Upper lobe of left lung (tissue), 6 donors: Measurements from ENCODE around the gene SLC2A2. TPM values are rescaled to one million over a fixed set of nuclear protein-coding genes. Genes with fewer than 3 reads are reported as not detected.

Source experiments
- ATAC-seq, 2 donors: fragments of 200-7000 bp; cut with Tn5 transposase; one replicate each; pipeline ENCODE4 v1.9.1; 2022; ENCODE audit warnings: mild to moderate bottlenecking in 2 of 2, moderate library complexity in 2 of 2; ENCODE audit not compliant: low FRiP score in 2 of 2
- DNase-seq, 2 donors: peaks; one replicate each; pipeline ENCODE4 v3.0.0-alpha.2; 2019 to 2020
- H3K27ac ChIP-seq, 4 donors: fragments of 200-600 bp; sonication (generic); one replicate each; pipeline ENCODE4 v1.5.1; 2016 to 2019
- H3K27me3 ChIP-seq, 4 donors: fragments of 200-600 bp; sonication (generic); one replicate each; pipeline ENCODE4 v1.5.1; 2017 to 2019
- H3K36me3 ChIP-seq, 4 donors: fragments of 200-600 bp; sonication (generic); one replicate each; pipeline ENCODE4 v1.5.1; 2016 to 2019
- H3K4me1 ChIP-seq, 4 donors: fragments of 200-600 bp; sonication (generic); one replicate each; pipeline ENCODE4 v1.5.1; 2018 to 2019
- H3K4me3 ChIP-seq, 4 donors: fragments of 200-600 bp; sonication (generic); one replicate each; pipeline ENCODE4 v1.5.1; 2017 to 2019; ENCODE audit warnings: mild to moderate bottlenecking in 2 of 4, moderate library complexity in 1 of 4
- H3K9me3 ChIP-seq, 4 donors: fragments of 200-600 bp; sonication (generic); one replicate each; pipeline ENCODE4 v1.5.1; 2018 to 2019
- CTCF ChIP-seq, 6 experiments: fragments of 450-650 bp in 4 of 6; fragments of 200-600 bp in 2 of 6; sonication (generic) in 2 of 6; IDR thresholded peaks; one replicate each; pipeline ENCODE4 v1.5.1; 2016 to 2019; ENCODE audit warnings: antibody characterized with exemption in 6 of 6
- EP300 ChIP-seq, 4 donors: sonication (generic); formaldehyde crosslinking; IDR thresholded peaks; one replicate each; pipeline ENCODE4 v1.5.1; 2017; ENCODE audit warnings: antibody characterized with exemption in 4 of 4, control low read depth in 2 of 4
- POLR2A ChIP-seq, 4 donors: fragments of 450-650 bp; IDR thresholded peaks; one replicate each; pipeline ENCODE4 v1.5.1; 2016 to 2017; ENCODE audit warnings: antibody characterized with exemption in 4 of 4, mild to moderate bottlenecking in 2 of 4
- POLR2AphosphoS5 ChIP-seq, 2 donors: sonication (generic); formaldehyde crosslinking; IDR thresholded peaks; one replicate each; pipeline ENCODE4 v1.5.1; 2017; ENCODE audit warnings: antibody characterized with exemption in 2 of 2
- WGBS, 2 donors: methylation state at CpG; one replicate each; pipeline ENCODE4 v1.1.5; 2017 to 2018; 5-methylcytosine and 5-hydroxymethylcytosine counted together
- total RNA-seq, 6 donors: library from RNA; depleted of rRNA in 4 of 6; stranded (reverse); fragments of >200 nt in 4 of 6; gene quantifications; one replicate each; pipeline versions ENCODE4 v1.1.0 to v1.2.1, GENCODE V29; 2016 to 2021
- donor health status: DM: no; HTN: no; CAD: no; lungs with moderate emphysema.
- donor health status: DM: no; HTN: yes; CAD: no; lungs with severe emphysema.

SLC2A2 gene
- total RNA-seq, 6 donors from 2014 or later = 0.06 to 0.13 TPM; not detected in 4

- DNase-seq (peak in 1 of 2 donors; percentile 37), ATAC-seq (peak; percentile 73 to 77)
- WGBS, 2 donors = 14 to 22% methylated on average over 6 of the region's 6 CpGs
- H3K27me3 ChIP-seq = no peaks in the 10 kb centered on the region
- no peak overlapping the region for H3K27ac ChIP-seq
- no peaks in the 10 kb centered on the region for H3K36me3 ChIP-seq
- peaks cover 0 to 8% (median 0%) of the 10 kb centered on the region in 4 donors for H3K4me1 ChIP-seq
- TF ChIP-seq CTCF (IDR thresholded peaks at IDR 0.05) (peak in 3 of 6 experiments; percentile 46 to 59 (median 56)), POLR2A (IDR thresholded peaks at IDR 0.05) (no peak), POLR2AphosphoS5 (IDR thresholded peaks at IDR 0.05) (no peak), EP300 (IDR thresholded peaks at IDR 0.05) (no peak)
- no peak overlapping the region for H3K4me3 ChIP-seq
- no peaks in the 10 kb centered on the region for H3K9me3 ChIP-seq
Observed at GRCh38 chr3:171049861-171050444, 23.4 kb upstream of the SLC2A2 start.

GRCh38 chr3:171046760-171047159, 20.2 kb upstream of the SLC2A2 start:
- H3K9me3 ChIP-seq = no peaks in the 10 kb centered on the region
- H3K4me1 ChIP-seq = peaks cover 0 to 9% (median 3%) of the 10 kb centered on the region in 4 donors
- ATAC-seq (no peak), DNase-seq (no peak)
- H3K27me3 ChIP-seq = no peaks in the 10 kb centered on the region
- 81 to 84% methylated on average over 4 of the region's 4 CpGs for WGBS, 2 donors
- no peaks in the 10 kb centered on the region for H3K36me3 ChIP-seq
- H3K4me3 ChIP-seq = no peak overlapping the region
- no peak overlapping the region for H3K27ac ChIP-seq
- no peak for TF ChIP-seq CTCF (IDR thresholded peaks at IDR 0.05)
- no peak for TF ChIP-seq POLR2AphosphoS5 (IDR thresholded peaks at IDR 0.05)
- no peak for TF ChIP-seq EP300 (IDR thresholded peaks at IDR 0.05)
- TF ChIP-seq POLR2A (IDR thresholded peaks at IDR 0.05) = no peak

- ATAC-seq = peak in 1 of 2 donors; percentile 76
- Histone ChIP-seq H3K36me3 (no peaks in the 10 kb centered on the region), H3K4me3 (no peak overlapping the region), H3K27ac (no peak overlapping the region), H3K27me3 (no peaks in the 10 kb centered on the region), H3K9me3 (no peaks in the 10 kb centered on the region), H3K4me1 (peaks cover 0 to 9% (median 3%) of the 10 kb centered on the region in 4 donors)
- whole genome bisulfite sequencing, 2 donors = 77 to 84% methylated on average over 14 of the region's 14 CpGs
- TF ChIP-seq POLR2A (IDR thresholded peaks at IDR 0.05) = no peak
- TF ChIP-seq POLR2AphosphoS5 (IDR thresholded peaks at IDR 0.05) = peak; percentile 11 to 52
- no peak for TF ChIP-seq CTCF (IDR thresholded peaks at IDR 0.05)
- peak; percentile 2 to 32 for DNase-seq
Observed at GRCh38 chr3:171044835-171045793, 18.6 kb upstream of the SLC2A2 start.

- TF ChIP-seq EP300 (IDR thresholded peaks at IDR 0.05) (no peak), POLR2A (IDR thresholded peaks at IDR 0.05) (no peak), POLR2AphosphoS5 (IDR thresholded peaks at IDR 0.05) (no peak), CTCF (IDR thresholded peaks at IDR 0.05) (no peak)
- peaks cover 0 to 9% (median 3%) of the 10 kb centered on the region in 4 donors for H3K4me1 ChIP-seq
- DNase-seq (no peak), ATAC-seq (no peak)
- no peak overlapping the region for H3K27ac ChIP-seq
- no peak overlapping the region for H3K4me3 ChIP-seq
- no peaks in the 10 kb centered on the region for H3K27me3 ChIP-seq
- H3K36me3 ChIP-seq = no peaks in the 10 kb centered on the region
- no peaks in the 10 kb centered on the region for H3K9me3 ChIP-seq
- WGBS, 2 donors = 60 to 61% methylated on average over 1 of the region's 1 CpG
Observed at GRCh38 chr3:171044384-171044783, 17.9 kb upstream of the SLC2A2 start.
